Measurements from ENCODE around the gene KRT4.

KRT4 gene

DNA sequence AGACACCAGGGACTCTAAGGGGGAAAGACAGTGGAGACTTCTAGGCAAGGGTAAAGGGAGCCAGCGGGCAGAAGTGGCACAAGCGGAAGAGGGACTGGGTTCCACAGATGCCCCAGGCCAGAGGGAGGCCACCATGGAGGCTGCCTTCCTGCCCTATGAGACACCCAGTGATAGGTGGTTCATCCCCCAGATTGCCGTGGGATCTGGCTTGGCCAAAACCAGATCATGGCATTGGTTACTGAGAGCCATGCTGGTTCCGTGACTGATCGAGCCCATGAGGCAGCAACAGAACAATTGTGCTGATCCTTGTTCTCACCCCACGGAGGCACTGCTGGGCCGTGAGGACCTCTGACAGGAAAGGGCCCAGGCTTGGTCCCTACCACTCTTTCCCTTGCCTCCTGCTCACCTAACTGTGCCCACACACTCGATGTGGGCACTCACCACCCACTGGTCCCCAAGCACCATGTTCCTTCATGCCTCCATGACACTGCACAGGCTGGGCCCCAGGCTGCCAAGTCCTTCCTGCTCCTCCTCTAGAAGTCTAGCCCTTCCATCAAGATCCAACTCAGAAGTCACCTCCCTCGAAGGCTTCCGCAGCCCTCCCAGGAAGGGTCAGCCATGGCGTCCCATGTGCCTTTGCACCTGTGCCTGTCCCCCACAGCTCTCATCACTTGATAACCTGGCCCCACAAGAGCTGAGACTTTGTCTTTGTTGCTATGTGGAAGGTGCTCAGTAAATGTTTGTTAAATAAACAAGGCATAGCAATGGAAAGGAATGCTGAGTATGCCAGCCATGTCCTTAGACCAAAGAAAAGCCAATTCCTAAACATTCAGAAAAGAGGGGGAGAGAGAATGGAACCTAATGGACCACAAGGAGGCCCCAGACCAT, 12.9 kb upstream of the KRT4 start:
- no peaks in the 10 kb centered on the region for H3K36me3 ChIP-seq (ENCODE audit: control insufficient read depth, insufficient read depth, low read length)
- H3K27me3 ChIP-seq (replicated peaks; ENCODE audit: control insufficient read depth, insufficient read depth, low read length): no peaks in the 10 kb centered on the region; the same call in none of the 2 replicates
- DNase-seq (ENCODE audit: extremely low read depth, insufficient read length): no peak
- no peak overlapping the region for H3K4me3 ChIP-seq (replicated peaks; ENCODE audit: low read depth, low read length)
- TF ChIP-seq, protein P1, sequence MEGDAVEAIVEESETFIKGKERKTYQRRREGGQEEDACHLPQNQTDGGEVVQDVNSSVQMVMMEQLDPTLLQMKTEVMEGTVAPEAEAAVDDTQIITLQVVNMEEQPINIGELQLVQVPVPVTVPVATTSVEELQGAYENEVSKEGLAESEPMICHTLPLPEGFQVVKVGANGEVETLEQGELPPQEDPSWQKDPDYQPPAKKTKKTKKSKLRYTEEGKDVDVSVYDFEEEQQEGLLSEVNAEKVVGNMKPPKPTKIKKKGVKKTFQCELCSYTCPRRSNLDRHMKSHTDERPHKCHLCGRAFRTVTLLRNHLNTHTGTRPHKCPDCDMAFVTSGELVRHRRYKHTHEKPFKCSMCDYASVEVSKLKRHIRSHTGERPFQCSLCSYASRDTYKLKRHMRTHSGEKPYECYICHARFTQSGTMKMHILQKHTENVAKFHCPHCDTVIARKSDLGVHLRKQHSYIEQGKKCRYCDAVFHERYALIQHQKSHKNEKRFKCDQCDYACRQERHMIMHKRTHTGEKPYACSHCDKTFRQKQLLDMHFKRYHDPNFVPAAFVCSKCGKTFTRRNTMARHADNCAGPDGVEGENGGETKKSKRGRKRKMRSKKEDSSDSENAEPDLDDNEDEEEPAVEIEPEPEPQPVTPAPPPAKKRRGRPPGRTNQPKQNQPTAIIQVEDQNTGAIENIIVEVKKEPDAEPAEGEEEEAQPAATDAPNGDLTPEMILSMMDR (IDR thresholded peaks at IDR 0.05; ENCODE audit: insufficient read depth, low read length, poor library complexity, severe bottlenecking): no peak

DNA sequence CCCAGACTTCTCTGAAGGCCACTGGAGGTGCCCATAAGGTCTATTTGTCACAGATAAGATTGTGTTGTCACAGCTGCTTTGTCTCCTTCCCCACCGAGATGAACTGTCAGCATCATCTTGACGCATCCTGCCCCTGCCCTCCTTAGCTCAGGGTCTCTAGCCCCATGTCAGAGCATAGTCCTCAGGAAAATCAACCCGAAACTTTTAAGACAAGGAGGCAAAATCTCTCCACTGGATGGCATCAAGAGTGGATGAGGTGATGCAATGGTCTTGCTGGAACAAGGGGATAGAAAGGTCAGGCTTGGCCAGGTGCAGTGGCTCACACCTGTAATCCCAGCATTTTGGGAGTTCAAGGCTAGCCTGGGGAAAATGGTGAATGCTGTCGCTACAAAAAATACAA, 12.0 kb upstream of the KRT4 start:
- no peak overlapping the region for H3K4me3 ChIP-seq (replicated peaks; ENCODE audit: low read depth, low read length)
- no peak for DNase-seq (ENCODE audit: extremely low read depth, insufficient read length)
- H3K36me3 ChIP-seq (ENCODE audit: control insufficient read depth, insufficient read depth, low read length): no peaks in the 10 kb centered on the region
- TF ChIP-seq, protein P1 (IDR thresholded peaks at IDR 0.05; ENCODE audit: insufficient read depth, low read length, poor library complexity, severe bottlenecking): no peak
- no peaks in the 10 kb centered on the region; the same call in none of the 2 replicates for H3K27me3 ChIP-seq (replicated peaks; ENCODE audit: control insufficient read depth, insufficient read depth, low read length)

DNA sequence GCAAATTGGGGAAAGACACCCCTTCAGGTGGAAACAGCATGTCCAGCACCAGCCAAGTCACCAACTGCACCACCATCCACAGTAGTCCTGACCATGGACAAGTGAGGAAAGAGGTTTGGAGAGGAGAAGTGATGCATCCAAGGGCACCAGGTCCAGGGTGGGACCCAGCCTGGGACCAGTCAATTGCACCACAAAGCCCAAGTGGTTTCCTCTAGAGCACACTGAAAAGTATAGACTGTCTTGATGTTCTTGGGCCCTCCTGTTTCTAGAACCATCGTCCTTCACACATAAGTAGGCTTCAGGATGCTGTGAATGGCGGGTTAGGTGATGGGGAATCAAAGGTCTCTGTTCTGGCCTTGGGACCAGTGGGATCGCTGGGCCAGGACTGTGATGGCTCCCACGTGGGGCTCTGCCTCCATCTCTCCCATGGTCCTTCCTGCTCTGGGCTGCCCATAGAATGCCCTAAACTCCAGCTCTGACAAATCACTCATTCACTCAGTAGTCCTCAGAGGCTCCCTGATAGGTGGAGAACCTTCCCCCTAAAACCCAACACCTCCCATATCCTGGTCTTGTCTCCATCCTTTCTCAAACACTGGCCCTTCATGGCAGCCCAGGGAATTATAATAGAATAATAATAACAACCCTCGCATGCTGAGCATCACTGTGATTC, 11.0 kb upstream of the KRT4 start:
- DNase-seq (ENCODE audit: extremely low read depth, insufficient read length): no peak
- H3K4me3 ChIP-seq (replicated peaks; ENCODE audit: low read depth, low read length): no peak overlapping the region
- no peaks in the 10 kb centered on the region; the same call in none of the 2 replicates for H3K27me3 ChIP-seq (replicated peaks; ENCODE audit: control insufficient read depth, insufficient read depth, low read length)
- no peaks in the 10 kb centered on the region for H3K36me3 ChIP-seq (ENCODE audit: control insufficient read depth, insufficient read depth, low read length)
- TF ChIP-seq, protein P1 (IDR thresholded peaks at IDR 0.05; ENCODE audit: insufficient read depth, low read length, poor library complexity, severe bottlenecking): no peak

DNA sequence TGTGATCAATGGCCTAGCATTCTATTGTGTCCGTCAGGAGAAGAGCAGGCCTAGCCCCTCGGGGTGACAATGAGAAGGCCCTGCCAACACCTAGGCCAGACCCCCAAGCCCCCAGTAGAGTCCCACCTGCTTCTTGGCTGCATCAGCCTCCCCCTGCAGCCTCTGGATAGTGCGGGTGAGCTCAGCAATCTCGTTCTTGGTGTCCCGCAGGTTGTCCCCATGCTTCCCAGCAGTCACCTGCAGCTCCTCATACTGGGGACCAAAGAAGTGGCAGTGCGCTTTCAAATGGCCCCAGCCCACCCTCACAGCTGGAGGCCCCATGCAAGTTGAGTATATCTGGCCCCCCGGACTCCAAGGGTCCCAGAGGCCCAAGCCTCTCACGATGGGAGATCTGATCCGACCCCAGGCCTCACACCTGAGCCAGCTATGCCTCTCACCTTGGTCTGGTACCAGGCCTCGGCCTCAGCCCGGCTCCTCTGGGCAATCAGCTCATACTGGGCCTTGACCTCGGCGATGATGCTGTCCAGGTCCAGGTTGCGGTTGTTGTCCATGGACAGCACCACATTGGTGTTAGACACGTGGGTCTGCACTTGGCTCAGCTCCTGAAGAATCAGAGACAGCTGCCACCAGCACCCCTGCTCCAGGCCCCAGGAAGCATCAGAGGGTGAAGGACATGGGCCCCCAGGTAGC, 10.0 kb upstream of the KRT4 start:
- DNase-seq (ENCODE audit: extremely low read depth, insufficient read length): no peak
- TF ChIP-seq, protein P1 (IDR thresholded peaks at IDR 0.05; ENCODE audit: insufficient read depth, low read length, poor library complexity, severe bottlenecking): no peak
- Histone ChIP-seq H3K4me3 (replicated peaks; ENCODE audit: low read depth, low read length) (no peak overlapping the region), H3K36me3 (ENCODE audit: control insufficient read depth, insufficient read depth, low read length) (no peaks in the 10 kb centered on the region), H3K27me3 (replicated peaks; ENCODE audit: control insufficient read depth, insufficient read depth, low read length) (no peaks in the 10 kb centered on the region; the same call in none of the 2 replicates)

DNA sequence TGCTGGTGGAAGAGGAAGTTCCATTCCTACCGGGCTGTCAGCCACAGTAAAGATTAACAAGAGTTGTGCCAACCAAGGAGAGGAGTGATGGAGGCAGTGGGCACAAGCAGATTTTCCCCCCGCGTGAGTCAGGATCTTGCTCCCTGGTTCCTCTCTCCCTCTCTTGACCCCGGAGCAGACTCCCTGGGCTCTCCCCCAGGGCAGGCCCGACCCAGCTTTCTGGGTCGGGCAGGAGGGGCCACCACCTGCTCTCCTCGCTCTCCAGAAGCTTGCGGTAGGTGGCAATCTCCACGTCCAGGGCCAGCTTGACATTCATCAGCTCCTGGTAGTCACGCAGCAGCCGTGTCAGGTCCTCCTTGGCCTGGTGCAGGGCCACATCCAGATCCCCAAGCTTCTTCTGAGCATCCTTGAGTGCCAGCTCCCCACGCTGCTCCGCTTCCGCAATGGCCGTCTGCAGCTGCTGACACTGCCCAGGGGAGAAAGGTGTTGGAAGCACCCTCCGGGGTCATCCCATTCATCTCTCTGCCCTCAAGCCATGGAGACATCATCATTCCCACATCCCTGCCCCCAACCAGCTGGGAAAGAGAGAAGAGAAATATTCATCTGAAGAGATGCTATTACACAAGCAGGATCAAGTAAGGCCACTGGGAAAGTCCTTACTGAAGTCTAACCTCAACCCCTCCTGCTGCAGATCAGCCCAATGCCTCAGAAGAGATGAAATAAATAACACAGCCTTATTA, 9.0 kb upstream of the KRT4 start:
- TF ChIP-seq, protein P1 (IDR thresholded peaks at IDR 0.05; ENCODE audit: insufficient read depth, low read length, poor library complexity, severe bottlenecking): no peak
- Histone ChIP-seq H3K4me3 (replicated peaks; ENCODE audit: low read depth, low read length) (no peak overlapping the region), H3K36me3 (ENCODE audit: control insufficient read depth, insufficient read depth, low read length) (no peaks in the 10 kb centered on the region), H3K27me3 (replicated peaks; ENCODE audit: control insufficient read depth, insufficient read depth, low read length) (no peaks in the 10 kb centered on the region; the same call in none of the 2 replicates)
- no peak for DNase-seq (ENCODE audit: extremely low read depth, insufficient read length)
